Glomerular visceral epithelial cell (primary cell): ENCODE data around the gene SYNJ2BP.

Experiments
- DNase-seq: peaks from one replicate; pipeline ENCODE4 v3.0.0-alpha.2; 2016; ENCODE audit errors: extremely low spot score

SYNJ2BP gene

DNA sequence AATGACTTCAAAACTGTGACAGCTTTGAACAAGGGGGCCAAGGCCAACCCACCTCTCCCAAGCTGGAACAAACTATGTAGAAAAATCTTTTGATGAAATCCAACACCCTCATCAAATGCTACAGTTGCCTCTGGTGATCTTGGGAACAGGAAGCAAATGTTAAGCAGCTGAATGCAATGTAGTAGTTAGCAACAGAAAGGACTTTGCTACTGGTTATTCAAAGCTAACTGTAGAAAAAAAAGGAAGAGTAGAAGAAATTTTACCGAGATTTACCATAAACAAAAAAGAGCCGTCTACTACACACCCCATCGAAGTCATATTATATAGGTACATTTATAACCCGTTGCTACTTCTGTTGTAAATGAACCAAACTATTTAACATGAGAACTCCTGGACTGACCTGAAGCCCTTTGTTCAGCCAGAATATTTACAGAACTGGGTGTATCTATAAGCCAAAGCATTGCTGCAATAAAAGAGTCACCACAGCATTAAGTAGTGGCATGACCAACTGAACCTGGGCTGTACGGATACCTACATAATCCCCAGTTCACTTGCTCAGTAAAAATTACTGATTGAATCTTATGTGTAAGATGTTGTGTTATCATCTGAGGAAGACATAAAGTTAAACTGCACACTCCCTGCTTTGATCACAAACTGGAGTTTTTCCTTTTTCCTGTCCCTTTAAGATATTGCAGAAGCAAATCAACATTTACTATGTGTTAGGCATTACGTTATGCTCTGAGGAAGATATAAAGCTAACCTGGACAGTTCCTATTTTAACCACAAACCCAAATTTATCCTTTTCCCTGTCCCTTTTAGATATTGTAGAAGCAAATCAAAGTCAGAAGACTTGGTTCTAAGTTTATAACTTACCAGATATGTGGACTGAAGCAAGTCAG is 25.1 kb downstream of the SYNJ2BP start:
- DNase-seq, result no peak

DNA sequence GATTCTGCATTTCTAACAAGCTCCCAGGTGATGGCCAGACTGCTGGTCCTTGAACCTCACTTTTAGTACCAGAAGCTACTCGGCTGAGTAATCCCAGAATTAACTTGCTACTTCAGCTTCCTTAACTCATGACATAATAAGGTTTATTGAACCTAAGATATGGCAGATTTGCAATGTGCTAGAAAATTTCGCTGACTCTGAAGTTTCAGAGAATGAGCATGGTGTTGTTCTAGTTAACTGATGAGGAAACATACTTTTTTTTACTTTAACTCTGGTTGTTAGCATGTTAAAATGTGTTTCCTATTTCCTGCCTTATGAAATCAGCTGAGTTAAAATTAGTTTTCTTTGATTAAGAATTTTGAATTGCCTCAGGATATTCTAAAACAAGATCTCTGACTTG is 34.4 kb downstream of the SYNJ2BP start:
- no peak for DNase-seq

DNA sequence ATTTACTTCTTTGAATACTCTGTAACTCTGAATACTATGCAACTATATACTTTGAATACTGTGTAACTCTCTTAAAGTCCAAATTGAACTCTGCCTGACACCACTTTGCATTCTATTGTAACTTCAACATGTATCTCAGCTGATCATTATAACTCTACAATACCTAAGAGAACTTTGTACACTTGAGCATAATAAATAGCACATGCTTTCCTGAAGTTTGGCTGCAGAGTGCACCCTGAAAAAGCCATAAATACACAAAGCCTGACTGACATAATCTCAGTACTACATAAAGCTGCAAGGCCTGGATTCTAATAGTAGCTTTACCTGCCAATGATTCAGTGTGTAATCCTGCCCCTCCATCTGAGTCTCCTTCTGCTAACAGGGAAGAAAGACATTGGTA is 36.1 kb downstream of the SYNJ2BP start:
- DNase-seq, result no peak

DNA sequence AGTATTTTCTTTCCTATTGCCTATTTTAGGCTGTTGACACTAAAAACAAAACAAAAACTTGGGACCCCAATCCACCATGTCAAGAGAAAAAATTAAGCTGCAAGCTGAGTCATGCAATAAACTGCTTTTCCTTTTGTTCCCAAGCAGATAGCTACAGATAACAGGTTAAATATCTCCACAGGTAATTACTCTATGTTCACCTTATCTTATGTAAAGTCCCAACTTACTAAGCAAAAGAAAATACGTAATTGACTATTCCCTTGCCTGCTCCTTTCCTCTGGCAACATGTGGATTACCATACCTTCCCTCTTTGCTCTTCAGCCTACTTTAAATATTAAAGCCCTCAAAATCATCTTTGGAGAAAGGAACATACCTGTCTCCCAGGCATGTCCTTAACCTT is 38.2 kb downstream of the SYNJ2BP start:
- DNase-seq, result no peak
